ENCODE results near the gene GABARAP.
A peak's percentile ranks its signal among the peaks of the same experiment; 100 is the strongest.

The GABARAP gene

GRCh38 chr17:7204828-7205461 is 37.3 kb downstream of the GABARAP start:
- peak overlapping the region; percentile 2 to 91 for H3K18ac ChIP-seq (ENCODE audit: low read depth in 1 of 2, low read length in 2 of 2)
- H4K91ac ChIP-seq (ENCODE audit: low read length): no peak overlapping the region
- peak overlapping the region; percentile 48 to 80 for H3K4me3 ChIP-seq (ENCODE audit: insufficient read depth in 1 of 2, low read depth in 1 of 2, low read length in 2 of 2)
- peak; percentile 93 for DNase-seq
- H3K4me1 ChIP-seq (ENCODE audit: control insufficient read depth, insufficient read depth, low read depth, low read length): peaks cover 24% of the 10 kb centered on the region
- no peak overlapping the region for H3K23ac ChIP-seq (ENCODE audit: low read length in 2 of 2)
- H2AFZ ChIP-seq (ENCODE audit: low read depth, low read length): peak overlapping the region; percentile 60
- peaks cover 45% of the 10 kb centered on the region for H3K79me1 ChIP-seq (replicated peaks; ENCODE audit: low read length, poor library complexity, severe bottlenecking)
- no peak overlapping the region for H2AK5ac ChIP-seq (ENCODE audit: low read length, severe bottlenecking)
- no peak overlapping the region for H3K4ac ChIP-seq (ENCODE audit: low read depth in 1 of 2, low read length in 2 of 2)
- peak overlapping the region in 1 of 2 experiments; percentile 78 for H3K14ac ChIP-seq (ENCODE audit: low read length in 2 of 2)
- H3K27me3 ChIP-seq (ENCODE audit: control insufficient read depth in 1 of 2, insufficient read depth in 1 of 2, low read length in 2 of 2): no peaks in the 10 kb centered on the region
- no peak overlapping the region for H2BK15ac ChIP-seq (ENCODE audit: low read depth, poor library complexity, severe bottlenecking)
- no peak overlapping the region for H2BK5ac ChIP-seq (ENCODE audit: low read depth, low read length, poor library complexity, severe bottlenecking)
- H3K4me2 ChIP-seq (ENCODE audit: low read length, poor library complexity, severe bottlenecking): peak overlapping the region; percentile 47
- no peaks in the 10 kb centered on the region for H3K9me3 ChIP-seq (ENCODE audit: control insufficient read depth, low read length)
- H3K9ac ChIP-seq (ENCODE audit: low read length): peak overlapping the region; percentile 88
- no peak overlapping the region for H2BK12ac ChIP-seq (ENCODE audit: low read length in 2 of 2)
- peak overlapping the region; percentile 24 for H2BK120ac ChIP-seq (ENCODE audit: low read depth, low read length)
- H3K27ac ChIP-seq (ENCODE audit: low read length, poor library complexity, severe bottlenecking): peak overlapping the region; percentile 53
- 31% methylated on average over 34 of the region's 34 CpGs for whole genome bisulfite sequencing
- H3K36me3 ChIP-seq (ENCODE audit: control insufficient read depth in 1 of 2, insufficient read depth in 2 of 2, low read depth in 1 of 2, low read length in 2 of 2): peaks cover 35 to 56% of the 10 kb centered on the region in 2 experiments
- H4K8ac ChIP-seq (ENCODE audit: low read length): peak overlapping the region; percentile 21

GRCh38 chr17:7204336-7204735 is 37.9 kb downstream of the GABARAP start:
- H3K4me3 ChIP-seq (ENCODE audit: insufficient read depth in 1 of 2, low read depth in 1 of 2, low read length in 2 of 2): peak overlapping the region; percentile 48 to 80
- peak overlapping the region; percentile 88 for H3K9ac ChIP-seq (ENCODE audit: low read length)
- no peak overlapping the region for H2BK12ac ChIP-seq (ENCODE audit: low read length in 2 of 2)
- peak overlapping the region in 1 of 2 experiments; percentile 11 for H3K18ac ChIP-seq (ENCODE audit: low read depth in 1 of 2, low read length in 2 of 2)
- peak overlapping the region; percentile 13 for H2AK5ac ChIP-seq (ENCODE audit: low read length, severe bottlenecking)
- no peaks in the 10 kb centered on the region for H3K9me3 ChIP-seq (ENCODE audit: control insufficient read depth, low read length)
- H4K8ac ChIP-seq (ENCODE audit: low read length): peak overlapping the region; percentile 19
- peak overlapping the region; percentile 24 for H2BK120ac ChIP-seq (ENCODE audit: low read depth, low read length)
- H2BK5ac ChIP-seq (ENCODE audit: low read depth, low read length, poor library complexity, severe bottlenecking): no peak overlapping the region
- H3K36me3 ChIP-seq (ENCODE audit: control insufficient read depth in 1 of 2, insufficient read depth in 2 of 2, low read depth in 1 of 2, low read length in 2 of 2): peaks cover 39 to 53% of the 10 kb centered on the region in 2 experiments
- H3K14ac ChIP-seq (ENCODE audit: low read length in 2 of 2): no peak overlapping the region
- H2BK15ac ChIP-seq (ENCODE audit: low read depth, poor library complexity, severe bottlenecking): no peak overlapping the region
- no peak overlapping the region for H3K27ac ChIP-seq (ENCODE audit: low read length, poor library complexity, severe bottlenecking)
- peaks cover 24% of the 10 kb centered on the region for H3K4me1 ChIP-seq (ENCODE audit: control insufficient read depth, insufficient read depth, low read depth, low read length)
- peak overlapping the region; percentile 47 for H3K4me2 ChIP-seq (ENCODE audit: low read length, poor library complexity, severe bottlenecking)
- no peak overlapping the region for H3K23ac ChIP-seq (ENCODE audit: low read length in 2 of 2)
- H3K79me1 ChIP-seq (replicated peaks; ENCODE audit: low read length, poor library complexity, severe bottlenecking): peaks cover 44% of the 10 kb centered on the region
- H2AFZ ChIP-seq (ENCODE audit: low read depth, low read length): no peak overlapping the region
- 77% methylated on average over 8 of the region's 15 CpGs for WGBS
- DNase-seq: no peak
- H3K4ac ChIP-seq (ENCODE audit: low read depth in 1 of 2, low read length in 2 of 2): no peak overlapping the region
- no peaks in the 10 kb centered on the region for H3K27me3 ChIP-seq (ENCODE audit: control insufficient read depth in 1 of 2, insufficient read depth in 1 of 2, low read length in 2 of 2)
- H4K91ac ChIP-seq (ENCODE audit: low read length): peak overlapping the region; percentile 25

DNA sequence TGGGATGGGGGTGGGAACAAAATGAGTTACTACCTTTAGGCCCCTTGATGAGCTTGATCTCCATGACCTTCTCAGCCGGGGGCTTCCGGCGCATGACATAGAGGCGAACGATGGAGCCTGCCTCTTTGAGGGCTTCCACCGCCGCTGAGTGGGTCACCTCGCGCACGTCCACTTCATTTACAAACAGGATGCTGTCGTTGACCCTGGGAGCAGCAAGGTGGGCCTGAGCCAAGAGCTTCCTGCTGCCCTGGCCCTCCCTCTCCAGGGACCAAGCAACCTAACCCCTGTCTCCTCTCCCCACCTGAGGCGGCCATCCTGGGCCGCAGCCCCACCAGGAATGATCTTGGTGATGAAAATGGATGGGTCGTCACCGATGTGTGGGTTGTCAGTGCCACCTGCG is 38.9 kb downstream of the GABARAP start:
- Histone ChIP-seq H3K4me2 (ENCODE audit: low read length, poor library complexity, severe bottlenecking) (no peak overlapping the region), H3K4me1 (ENCODE audit: control insufficient read depth, insufficient read depth, low read depth, low read length) (peaks cover 24% of the 10 kb centered on the region), H4K91ac (ENCODE audit: low read length) (no peak overlapping the region), H3K14ac (ENCODE audit: low read length in 2 of 2) (no peak overlapping the region), H3K9me3 (ENCODE audit: control insufficient read depth, low read length) (no peaks in the 10 kb centered on the region), H3K27me3 (ENCODE audit: control insufficient read depth in 1 of 2, insufficient read depth in 1 of 2, low read length in 2 of 2) (no peaks in the 10 kb centered on the region), H4K8ac (ENCODE audit: low read length) (no peak overlapping the region), H2AFZ (ENCODE audit: low read depth, low read length) (no peak overlapping the region), H3K18ac (ENCODE audit: low read depth in 1 of 2, low read length in 2 of 2) (no peak overlapping the region), H3K27ac (ENCODE audit: low read length, poor library complexity, severe bottlenecking) (no peak overlapping the region), H2BK120ac (ENCODE audit: low read depth, low read length) (no peak overlapping the region), H3K9ac (ENCODE audit: low read length) (no peak overlapping the region), H2BK12ac (ENCODE audit: low read length in 2 of 2) (no peak overlapping the region), H3K4me3 (ENCODE audit: insufficient read depth in 1 of 2, low read depth in 1 of 2, low read length in 2 of 2) (no peak overlapping the region), H2BK15ac (ENCODE audit: low read depth, poor library complexity, severe bottlenecking) (no peak overlapping the region), H2AK5ac (ENCODE audit: low read length, severe bottlenecking) (no peak overlapping the region), H3K36me3 (ENCODE audit: control insufficient read depth in 1 of 2, insufficient read depth in 2 of 2, low read depth in 1 of 2, low read length in 2 of 2) (peaks cover 43 to 46% of the 10 kb centered on the region in 2 experiments), H3K79me1 (replicated peaks; ENCODE audit: low read length, poor library complexity, severe bottlenecking) (peaks cover 37% of the 10 kb centered on the region), H3K4ac (ENCODE audit: low read depth in 1 of 2, low read length in 2 of 2) (no peak overlapping the region), H2BK5ac (ENCODE audit: low read depth, low read length, poor library complexity, severe bottlenecking) (no peak overlapping the region), H3K23ac (ENCODE audit: low read length in 2 of 2) (no peak overlapping the region)
- DNase-seq: no peak
- WGBS: 91% methylated on average over 16 of the region's 16 CpGs

DNA sequence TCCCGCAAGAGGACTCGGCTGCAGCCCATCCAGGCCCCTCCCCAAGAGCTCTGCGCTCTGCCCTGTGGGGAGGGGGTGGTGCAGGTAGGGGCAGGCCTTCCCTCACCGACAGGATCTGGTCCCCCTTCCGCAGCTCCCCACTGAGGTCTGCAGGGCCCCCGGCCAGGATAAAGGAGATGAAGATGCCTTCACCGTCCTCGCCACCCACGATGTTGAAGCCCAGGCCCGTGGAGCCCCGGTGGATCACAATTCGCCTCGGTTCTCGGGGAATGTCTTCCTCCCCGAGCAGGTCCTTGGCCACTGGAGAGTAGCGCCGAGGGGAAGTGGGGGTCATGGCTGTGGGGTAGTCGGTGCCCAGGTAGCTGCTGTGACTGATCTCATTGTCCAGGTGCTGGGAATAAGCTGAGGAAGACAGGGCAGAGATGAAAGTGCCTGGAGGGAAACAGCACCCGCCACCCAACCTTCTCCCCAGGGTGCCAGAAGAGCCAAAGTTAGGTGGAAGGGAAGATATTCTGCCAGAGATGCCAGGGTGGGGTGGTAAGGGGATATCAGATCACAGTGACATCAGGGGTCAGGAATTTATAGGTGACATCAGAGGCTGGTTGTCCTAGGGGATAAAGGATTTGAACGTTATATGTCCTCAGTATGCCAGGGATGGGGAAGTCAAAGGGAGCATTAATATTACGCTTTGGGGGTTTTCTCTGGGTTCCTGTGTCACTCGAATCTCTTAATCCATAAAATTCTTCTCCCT is 45.4 kb downstream of the GABARAP start:
- Histone ChIP-seq H3K9me3 (ENCODE audit: control insufficient read depth, low read length) (no peaks in the 10 kb centered on the region), H2BK120ac (ENCODE audit: low read depth, low read length) (no peak overlapping the region), H2AK5ac (ENCODE audit: low read length, severe bottlenecking) (no peak overlapping the region), H2BK12ac (ENCODE audit: low read length in 2 of 2) (no peak overlapping the region), H3K4me1 (ENCODE audit: control insufficient read depth, insufficient read depth, low read depth, low read length) (peaks cover under 1% of the 10 kb centered on the region), H3K4me2 (ENCODE audit: low read length, poor library complexity, severe bottlenecking) (no peak overlapping the region), H3K9ac (ENCODE audit: low read length) (no peak overlapping the region), H3K36me3 (ENCODE audit: control insufficient read depth in 1 of 2, insufficient read depth in 2 of 2, low read depth in 1 of 2, low read length in 2 of 2) (peaks cover 55 to 79% of the 10 kb centered on the region in 2 experiments), H2AFZ (ENCODE audit: low read depth, low read length) (no peak overlapping the region), H2BK15ac (ENCODE audit: low read depth, poor library complexity, severe bottlenecking) (no peak overlapping the region), H4K91ac (ENCODE audit: low read length) (no peak overlapping the region), H3K79me1 (replicated peaks; ENCODE audit: low read length, poor library complexity, severe bottlenecking) (peaks cover 15% of the 10 kb centered on the region), H3K4me3 (ENCODE audit: insufficient read depth in 1 of 2, low read depth in 1 of 2, low read length in 2 of 2) (no peak overlapping the region), H4K8ac (ENCODE audit: low read length) (no peak overlapping the region), H3K23ac (ENCODE audit: low read length in 2 of 2) (no peak overlapping the region), H3K18ac (ENCODE audit: low read depth in 1 of 2, low read length in 2 of 2) (no peak overlapping the region), H3K4ac (ENCODE audit: low read depth in 1 of 2, low read length in 2 of 2) (no peak overlapping the region), H3K27me3 (ENCODE audit: control insufficient read depth in 1 of 2, insufficient read depth in 1 of 2, low read length in 2 of 2) (no peaks in the 10 kb centered on the region), H3K27ac (ENCODE audit: low read length, poor library complexity, severe bottlenecking) (no peak overlapping the region), H3K14ac (ENCODE audit: low read length in 2 of 2) (no peak overlapping the region), H2BK5ac (ENCODE audit: low read depth, low read length, poor library complexity, severe bottlenecking) (no peak overlapping the region)
- WGBS: 94% methylated on average over 20 of the region's 22 CpGs
- DNase-seq: no peak
